Right forelimb (tissue), 1 donor: Measurements from ENCODE around the gene ARHGAP27.

ENCODE experiments used
- DNase-seq: peaks from one replicate; pipeline ENCODE4 v3.0.0-alpha.2; 2018

ARHGAP27 gene

DNA sequence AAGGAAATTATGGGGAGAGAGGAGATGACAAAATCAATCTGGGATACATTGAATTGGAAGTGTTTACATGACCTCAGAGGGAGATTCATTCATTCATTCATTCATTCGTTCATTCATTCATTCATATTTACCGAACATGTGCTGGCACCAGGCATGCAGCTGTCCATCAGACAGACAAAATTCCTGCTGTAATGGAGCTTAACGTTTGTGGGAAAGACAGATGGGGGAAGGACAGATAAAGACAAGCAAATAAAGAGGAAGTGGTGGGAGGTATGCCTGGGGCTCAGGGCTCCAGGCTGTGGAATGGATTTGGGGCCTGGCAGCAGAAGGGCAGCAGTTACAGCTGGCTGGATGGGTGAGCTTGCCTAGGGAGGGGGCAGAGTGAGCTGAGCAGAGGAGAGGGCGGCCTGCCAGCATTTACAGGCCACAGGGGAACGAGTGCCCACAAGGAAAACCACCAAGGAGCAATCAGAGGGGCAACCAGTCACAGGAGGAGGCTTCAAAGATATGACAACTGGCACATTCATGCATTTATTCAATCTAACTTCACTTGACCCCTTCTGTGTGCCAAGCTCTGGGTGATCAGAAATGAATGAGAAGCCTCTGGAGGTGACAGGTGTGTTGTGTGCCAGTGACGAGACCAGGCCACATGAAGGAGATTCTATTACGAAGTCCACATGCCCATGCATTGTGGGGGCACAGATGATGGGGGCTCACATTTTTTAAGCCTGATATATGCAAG lies 48.5 kb downstream of the ARHGAP27 start:
- DNase-seq = no peak

DNA sequence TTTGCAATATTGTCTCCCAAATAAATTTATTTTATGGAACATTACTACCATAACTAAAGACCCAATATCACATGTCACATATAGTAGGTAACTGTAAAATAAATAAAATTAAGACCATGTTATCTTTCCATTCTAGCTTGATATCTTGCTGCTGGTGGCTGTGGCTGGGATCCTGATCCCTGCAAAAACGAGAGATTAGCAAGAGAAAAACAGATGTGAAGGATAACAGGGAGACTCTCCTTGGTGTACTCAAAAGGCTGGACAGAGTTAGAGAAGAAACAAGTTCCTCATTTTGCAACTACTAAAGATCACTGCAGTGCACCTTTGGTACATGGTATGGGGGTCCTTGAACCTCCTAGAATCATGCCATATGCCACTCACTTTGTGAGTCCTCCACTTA lies 49.7 kb downstream of the ARHGAP27 start:
- no peak for DNase-seq

DNA sequence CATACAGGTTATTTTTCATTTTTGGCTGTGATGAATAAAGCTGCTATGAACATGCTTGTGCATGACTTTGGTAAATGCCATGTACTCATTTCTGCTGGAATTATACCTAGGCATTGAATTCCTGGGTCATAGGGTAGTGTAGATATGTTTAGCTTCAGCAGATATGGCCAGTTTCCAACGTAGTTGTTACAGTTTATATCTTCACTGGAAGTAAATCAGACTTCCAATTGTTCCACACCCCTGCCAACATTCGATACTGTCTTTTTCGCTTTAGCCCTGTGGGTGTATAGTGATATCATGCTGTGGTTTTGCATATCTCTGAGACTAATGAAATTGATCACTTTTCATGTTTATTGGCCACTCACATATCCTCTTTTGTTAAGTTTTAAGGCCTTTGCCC lies 50.4 kb downstream of the ARHGAP27 start:
- no peak for DNase-seq

DNA sequence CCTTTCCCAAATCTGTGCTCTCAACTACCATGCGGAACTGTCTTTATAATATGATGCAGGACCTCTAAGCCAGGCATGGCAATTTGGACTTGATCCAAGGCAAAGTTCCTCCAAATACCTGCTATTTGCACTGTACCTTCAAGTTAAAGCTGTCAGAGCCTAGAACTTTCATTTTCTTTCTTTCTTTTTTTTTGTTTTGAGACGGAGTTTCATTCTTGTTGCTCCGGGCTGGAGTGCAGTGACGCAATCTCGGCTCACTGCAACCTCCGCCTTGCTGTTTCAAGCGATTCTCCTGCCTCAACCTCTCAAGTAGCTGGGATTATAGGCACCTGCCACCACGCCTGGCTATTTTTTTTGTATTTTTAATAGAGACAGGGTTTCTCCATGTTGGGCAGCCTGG lies 51.7 kb downstream of the ARHGAP27 start:
- DNase-seq = no peak

DNA sequence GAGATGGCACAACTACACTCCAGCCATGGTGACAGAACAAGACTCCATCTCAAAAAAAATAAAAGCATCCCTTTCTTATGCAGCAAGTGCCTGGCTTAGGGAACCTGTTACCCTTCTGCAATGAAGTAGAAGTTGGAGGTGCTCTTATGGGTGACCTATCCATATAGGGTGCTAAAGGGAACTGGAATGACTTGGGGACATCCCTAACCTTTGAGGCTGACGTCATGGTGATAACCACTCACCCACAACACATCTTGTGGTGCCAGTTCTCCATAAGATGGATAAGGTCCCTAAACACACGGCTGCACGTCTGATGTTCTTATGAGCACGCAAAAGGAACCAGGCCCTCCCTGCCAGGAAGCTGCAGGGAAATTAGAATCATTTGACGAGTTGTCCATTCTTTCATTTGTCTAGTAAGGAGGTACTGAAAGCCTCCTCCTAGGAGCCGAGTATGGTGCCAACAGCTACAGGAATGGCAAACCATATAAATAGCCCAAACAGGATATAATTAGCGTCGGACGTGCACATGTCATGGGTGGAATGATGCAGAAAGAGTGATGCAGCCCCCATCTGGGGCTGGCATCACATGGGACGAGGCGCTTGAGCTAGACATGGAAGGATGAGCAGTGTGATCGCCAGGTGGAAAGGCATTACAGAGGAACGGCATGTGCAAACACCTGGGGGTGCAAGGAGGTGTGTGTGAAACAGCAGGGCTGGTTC lies 52.5 kb downstream of the ARHGAP27 start:
- DNase-seq = no peak

DNA sequence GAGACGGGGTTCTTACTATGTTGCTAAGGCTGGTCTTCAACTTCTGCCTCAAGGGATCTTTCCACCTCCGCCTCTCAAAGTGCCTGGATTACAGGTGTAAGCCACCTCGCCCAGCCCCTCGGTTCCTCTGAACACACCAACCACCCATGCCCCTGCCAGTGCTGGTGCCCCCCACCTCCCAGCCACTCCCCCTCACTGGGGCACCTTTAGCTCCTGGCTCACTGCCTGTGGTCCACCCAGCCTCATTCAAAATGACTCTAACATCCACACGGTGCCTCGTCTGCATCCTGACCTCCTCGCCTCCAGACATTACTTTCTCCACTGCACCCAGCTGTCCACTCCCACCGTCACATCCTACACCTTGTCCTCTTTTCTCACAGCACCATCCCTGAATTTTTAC lies 55.3 kb downstream of the ARHGAP27 start:
- DNase-seq = peak; percentile 2

DNA sequence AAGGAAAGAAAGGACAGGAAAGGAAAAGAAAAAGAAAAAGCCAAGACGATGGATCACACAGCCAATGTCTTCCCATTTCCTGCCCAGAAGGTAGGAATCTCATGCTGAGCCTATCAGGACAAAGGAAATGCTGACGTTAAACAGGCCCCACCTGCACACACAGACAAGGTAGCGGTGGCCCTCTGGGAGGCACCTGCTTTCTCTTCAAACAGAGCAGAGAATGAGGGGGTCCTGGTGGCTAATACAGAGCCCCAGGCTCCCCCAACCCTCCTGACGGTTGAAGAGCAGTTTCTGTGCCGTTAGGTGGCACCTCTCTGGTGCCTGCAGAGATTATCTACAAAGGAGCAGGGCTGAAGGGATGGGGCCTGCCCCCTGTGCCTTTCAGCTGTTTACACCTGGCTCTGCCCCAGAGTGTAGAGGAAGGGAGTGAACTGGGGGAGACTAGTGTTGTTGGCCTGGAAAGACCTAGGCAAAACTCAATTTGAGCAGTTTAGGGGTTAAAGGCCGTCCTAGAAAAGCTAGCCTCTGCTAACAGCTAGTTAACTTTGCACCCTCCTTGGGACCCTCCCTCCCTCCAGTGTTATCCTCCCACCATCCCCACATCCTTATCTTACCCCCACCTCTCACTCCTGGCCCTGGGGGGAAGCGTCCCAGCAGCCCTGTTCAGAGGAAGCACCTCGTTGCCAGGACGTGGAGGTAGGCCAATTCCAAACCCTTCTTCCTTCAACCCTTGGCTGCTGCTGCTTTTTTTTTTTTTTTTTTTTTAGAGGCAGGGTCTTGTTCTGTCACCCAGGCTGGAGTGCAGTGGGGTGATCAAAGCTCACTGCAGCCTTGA lies 56.3 kb downstream of the ARHGAP27 start:
- no peak for DNase-seq

DNA sequence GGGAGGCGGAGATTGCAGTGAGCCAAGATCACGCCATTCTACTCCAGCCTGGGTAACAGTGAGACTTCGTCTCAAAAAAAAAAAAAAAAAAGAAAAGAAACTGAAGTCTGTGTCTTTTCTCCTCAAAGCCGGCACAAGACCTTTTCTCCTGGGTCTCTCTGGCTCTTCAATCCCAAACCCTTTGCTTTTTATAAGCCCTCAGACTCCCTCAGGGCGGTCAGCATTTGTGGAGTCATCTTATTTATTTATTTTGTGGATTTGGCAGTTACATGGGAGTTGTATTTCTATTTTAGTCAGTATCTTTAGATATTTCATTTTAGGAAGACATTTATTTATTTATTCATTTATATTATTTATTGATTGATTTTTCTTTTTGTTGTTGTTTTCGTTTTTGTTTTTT lies 58.2 kb downstream of the ARHGAP27 start:
- no peak for DNase-seq

DNA sequence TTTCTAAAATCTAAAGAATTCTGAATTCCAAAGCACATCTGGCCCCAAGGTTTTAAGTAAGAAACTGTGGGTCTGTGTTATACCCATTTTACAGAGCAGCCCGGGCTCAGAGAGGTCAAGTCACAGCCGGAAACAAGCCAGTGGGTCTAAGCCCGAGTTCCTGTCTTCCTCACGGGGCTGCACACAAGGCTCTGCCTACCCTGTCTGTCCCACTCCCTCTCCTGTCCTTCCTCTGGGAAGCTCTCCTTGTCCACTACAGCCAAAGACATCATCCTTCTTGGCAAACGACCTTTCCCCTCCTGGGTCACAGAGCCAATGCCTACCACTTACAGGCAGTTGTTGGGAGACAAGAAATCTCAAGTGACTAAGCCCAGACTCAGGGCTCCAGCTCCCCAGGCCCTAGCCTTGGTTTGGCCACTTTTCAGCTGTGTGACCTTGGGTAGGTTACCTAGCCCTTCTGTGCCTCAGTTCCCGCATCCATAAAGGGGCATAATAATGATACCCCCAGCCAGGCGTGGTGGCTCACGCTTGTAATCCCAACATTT lies 60.3 kb downstream of the ARHGAP27 start:
- no peak for DNase-seq

DNA sequence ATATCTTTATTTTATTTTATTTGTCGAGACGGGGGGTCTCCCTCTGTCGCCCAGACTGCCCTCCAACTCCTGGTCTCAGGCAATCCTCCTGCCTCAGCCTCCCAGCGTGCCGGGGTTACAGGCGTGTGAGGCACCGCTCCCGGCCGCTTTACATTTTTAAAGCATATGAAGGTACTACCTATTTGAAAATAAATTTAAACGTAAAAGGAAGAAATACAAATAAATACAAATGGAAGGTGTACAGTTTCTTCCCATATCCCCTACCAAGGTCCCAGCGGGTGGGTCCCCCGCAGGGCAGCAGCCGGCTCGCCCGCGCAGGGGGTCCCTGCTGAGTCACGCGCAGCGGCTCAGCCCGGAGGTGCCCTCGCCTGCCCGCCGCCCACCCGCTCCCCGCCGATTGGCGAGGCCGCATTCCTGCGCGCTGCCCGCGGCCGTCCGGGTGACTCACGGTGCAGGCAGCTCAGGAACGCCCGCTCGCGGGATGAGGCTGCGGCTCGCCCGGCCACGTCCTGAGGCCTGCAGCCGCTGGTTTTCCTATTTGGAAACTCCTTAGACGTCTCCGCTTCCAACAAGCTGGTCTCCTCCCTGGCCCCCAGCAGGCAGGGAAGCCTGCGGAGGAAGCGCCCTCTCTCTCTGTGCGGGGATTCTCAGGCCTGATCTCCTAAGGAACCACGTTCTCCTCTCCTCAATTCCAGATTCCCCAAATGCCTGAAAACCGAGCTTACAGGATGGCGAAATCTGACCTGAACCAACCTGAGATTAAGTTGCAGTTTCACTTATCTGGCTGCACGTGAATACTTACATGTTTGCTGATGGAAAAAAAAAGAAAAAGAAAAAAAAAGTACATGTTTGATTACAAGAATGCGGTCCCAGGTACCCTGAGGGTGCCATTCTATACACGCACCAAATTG lies 61.0 kb downstream of the ARHGAP27 start:
- DNase-seq = peak; percentile 86

DNA sequence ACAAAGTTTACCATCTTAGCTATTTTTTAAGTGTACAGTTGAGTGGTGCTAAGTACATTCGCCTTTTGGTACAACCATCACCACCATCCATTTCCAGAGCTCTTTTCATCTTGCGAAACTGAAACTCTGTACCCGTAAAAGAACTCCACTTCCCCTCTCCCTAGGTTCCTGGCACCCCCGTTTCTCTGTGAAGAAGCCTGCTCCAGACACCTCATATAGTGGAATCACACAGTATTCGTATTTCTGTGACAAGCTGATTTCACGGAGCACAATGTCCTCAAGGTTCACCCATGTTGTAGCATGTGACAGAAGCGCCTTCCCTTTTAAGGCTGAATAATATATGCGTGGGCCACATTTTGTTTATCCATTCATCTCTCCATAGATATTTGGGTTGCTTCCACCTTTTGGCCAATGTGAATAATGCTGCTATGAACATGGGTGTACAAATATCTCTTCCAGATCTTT lies 61.7 kb downstream of the ARHGAP27 start:
- no peak for DNase-seq

DNA sequence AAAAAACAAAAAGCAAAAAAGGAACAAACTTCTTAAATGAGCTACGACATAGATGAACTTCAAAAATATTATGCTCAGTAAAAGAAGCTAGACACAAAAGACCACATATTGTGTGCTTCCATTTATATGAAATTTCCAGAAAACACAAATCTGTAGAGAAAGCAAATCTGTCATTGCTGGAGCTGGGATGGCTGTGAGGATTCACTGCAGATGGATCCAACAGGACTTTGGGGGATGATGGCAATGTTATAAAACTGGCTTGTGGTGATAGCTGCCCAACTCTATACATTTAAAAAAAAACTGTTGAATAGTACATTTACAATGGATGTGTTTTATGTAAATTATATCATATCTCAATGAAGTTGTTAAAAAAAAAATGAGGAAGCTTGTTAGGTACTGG lies 63.2 kb downstream of the ARHGAP27 start:
- no peak for DNase-seq

DNA sequence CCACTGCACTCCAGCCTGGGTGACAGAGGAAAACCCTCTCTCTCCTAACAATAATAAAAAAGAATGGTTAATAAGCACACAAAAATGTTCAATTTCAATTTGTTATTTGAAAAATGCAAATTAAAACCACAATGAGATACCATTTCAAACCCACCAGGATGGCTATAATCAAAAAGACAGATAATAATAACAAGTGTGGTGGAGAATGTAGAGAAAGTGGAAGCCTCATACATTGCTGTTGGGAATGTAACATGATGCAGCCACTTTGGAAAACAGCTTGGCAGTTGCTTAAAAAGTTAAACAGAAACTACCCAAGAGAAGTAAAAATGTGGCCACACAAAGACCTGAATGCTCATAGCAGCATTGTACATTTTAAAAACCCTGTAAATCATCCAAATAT lies 64.0 kb downstream of the ARHGAP27 start:
- no peak for DNase-seq

DNA sequence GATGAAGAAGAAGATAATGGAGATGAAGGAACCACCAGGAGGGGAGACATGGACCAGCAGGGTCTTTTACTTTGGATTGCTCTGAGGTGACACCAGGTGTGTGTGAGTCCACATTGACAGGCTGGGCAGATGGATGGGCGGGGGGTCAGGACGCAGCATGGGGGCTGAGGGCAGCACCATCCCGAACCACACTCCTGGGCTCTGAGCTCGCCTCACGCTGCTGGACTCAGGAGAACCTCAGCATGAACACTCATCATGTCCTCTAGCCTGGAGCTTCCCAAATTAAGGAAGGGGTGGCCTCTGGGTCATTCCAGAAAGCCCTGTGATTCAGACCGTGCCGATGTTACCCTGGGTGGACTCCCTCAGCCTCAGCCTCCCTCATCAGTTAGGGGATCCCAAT lies 65.5 kb downstream of the ARHGAP27 start:
- no peak for DNase-seq

DNA sequence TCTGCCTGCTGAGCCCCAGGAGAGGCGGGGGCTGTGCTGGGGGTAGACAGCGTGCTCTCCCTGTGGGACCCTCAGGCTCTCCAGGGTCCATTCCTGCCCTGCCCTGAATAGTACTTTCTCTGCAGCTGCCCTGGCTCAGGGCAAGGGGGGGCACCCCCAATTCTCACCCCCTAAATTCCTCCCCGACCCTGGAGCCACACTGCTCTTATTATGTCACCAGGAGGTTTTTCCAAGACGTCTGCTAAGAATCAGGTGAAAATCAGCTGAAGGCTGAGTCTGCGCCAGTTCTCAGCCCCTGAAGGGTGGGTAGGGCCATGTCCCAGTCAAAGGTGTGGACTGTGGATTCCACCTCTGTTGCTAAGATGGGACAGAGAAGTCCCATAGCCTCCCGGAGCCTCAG lies 66.0 kb downstream of the ARHGAP27 start:
- no peak for DNase-seq

DNA sequence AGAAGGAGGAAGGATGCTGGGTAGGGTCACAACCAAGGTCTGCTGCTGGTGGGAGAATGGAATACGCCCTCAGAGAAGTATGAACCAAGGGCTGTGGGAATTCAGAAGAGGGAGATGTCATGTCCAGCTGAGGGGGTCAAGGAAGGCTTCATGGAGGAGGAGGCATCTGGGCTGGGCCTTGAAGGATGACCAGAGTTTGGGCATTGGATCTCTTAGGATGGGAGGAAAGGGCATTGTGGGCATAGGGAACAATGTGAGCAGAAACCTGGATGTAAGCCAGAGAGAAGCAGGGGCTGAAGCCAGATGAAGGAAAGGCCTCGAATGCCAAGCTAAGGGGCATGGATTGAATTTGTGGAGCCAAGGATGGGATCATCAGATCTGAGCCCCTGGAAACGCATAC lies 66.6 kb downstream of the ARHGAP27 start:
- DNase-seq = no peak

DNA sequence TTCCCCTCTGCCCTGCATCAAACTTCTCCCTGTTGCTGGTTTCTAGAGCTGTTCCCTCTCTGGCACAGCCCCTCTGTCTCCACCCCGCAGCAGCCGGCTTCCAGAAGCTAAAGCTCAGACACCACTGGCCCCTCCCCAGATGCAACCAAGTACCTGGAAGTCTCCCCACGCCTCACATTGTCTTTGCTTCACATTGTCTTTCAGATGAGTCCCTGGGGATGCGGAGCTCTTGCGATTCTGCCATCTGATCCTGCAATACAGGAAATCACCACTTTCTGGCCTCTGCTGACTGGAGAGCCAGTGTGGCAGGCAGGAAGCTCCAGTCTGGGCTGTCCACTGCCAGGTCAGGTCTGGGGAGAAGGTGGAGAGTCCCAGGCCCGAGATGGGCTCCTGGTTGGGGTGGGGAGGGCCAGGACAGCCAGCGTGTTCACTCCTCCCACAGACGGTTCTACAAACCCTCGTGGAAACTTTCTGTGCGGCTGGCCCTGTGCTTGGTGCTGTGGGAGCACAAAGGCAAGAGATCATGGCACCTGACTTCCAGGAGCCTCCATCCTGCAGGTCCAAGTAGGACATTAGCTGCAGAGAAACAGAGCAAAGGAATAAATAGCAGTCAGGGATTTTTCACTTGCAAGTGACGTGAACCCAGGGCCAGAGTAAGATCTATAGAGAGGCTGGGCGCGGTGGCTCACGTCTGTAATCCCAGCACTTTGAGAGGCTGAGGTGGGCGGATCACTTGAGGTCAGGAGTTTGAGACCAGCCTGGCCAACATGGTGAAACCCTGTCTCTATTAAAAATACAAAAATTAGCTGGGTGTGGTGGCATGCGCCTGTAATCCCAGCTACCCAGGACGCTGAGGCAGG lies 67.9 kb downstream of the ARHGAP27 start:
- DNase-seq = no peak

DNA sequence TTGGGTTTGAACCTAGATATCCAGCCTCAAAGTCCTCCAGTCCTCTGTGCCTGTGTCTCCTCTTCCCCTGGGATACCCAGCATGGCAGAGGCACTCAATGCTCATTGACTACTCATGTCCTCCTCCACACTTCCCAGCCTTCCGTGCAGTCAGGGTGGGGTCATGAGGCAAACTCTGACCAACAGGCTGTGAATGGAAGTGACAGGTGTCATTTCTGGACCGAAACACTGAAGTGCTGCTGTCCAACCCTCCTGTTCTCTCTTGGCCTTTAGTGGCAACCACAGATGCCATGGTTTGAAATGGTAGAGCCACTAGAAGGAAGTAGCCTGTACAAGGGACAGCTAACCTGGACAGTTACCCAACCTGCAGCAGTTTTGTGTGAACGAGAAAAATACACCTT lies 69.2 kb downstream of the ARHGAP27 start:
- DNase-seq = no peak

DNA sequence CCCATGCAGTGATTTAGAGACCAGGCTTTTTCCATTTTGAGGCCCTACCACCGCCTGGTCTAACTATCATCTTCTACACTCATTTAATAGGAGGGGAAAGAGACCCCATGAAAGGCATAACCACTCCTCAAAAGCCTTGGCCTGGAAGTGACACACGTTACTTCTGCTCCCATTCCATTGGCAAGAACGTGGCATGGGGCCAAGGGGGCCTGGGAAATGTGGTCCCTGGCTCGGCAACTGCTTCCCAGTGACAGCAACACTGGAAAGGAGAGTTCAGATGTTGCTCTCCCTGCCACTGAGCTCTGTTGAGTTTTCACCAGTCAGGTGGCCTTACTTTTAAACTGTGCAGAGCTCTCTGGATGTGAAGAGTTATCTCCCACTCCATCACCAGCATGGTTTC lies 70.7 kb downstream of the ARHGAP27 start:
- DNase-seq = no peak

DNA sequence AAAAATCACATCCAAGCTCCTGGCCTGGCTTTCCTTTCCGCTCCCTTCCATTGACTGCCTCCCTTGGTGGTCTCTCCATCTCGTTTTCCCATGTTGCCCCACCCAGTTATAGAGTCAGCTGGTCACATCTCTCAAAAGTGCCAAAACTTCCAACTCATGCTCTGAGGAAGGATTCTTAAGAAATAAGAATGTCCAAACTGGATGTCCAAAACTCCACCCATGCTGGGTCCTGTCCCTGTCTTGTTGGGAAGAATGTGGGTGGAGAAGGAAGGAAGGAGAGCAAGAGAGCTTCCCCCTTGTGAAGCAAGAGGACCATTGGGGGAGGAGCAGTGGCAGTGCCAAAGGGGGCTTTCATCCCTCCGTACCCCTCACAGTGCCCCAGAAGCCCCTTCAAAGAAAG lies 71.2 kb downstream of the ARHGAP27 start:
- no peak for DNase-seq

DNA sequence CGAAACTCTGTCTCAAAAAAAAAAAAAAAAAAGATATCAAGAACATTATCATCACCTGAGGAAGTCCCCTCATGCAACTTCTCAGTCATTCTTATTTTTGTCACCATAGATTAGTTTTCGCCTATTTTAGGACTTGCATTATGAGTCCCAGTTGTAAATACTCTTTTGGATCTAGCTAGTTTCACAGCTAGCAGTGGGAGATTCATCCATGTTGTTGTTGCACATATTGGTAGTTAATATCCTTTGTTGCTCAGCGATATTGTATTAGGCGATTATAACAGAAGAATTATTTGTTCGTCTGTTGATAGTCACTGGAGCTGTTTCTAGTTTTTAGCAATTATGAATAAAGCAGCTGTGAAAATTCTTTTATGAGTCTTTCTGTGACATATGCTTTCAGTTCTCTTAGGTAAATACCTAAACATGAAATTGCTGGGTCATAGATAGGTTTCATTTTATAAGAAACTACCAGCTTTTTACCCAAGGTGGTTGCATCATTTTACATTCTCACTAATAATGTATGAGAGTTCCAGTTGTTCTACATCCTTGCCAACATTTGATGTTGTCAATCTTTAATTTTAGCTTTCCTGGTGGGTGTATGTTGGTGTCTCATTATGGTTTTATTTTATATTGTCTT lies 75.2 kb downstream of the ARHGAP27 start:
- no peak for DNase-seq
